Measurements from ENCODE around the gene ABI3BP. TPM values are rescaled to one million over a fixed set of nuclear protein-coding genes. Genes with fewer than 3 reads are reported as not detected.
"Not testable (repeated sequence)": the region's sequence is repeated elsewhere in the genome, so short reads cannot be mapped to it uniquely, and the experiment has no call there.

Gene ABI3BP
- total RNA-seq, 1 donor from 2014 or later, result not detected

GRCh38 chr3:100956276-100956675 lies 36.9 kb downstream of the ABI3BP start:
- Mint-ChIP-seq H3K4me1 (no peaks in the 10 kb centered on the region), H3K36me3 (ENCODE audit: low read depth) (no peaks in the 10 kb centered on the region), H3K4me3 (no peak overlapping the region), H3K27ac (ENCODE audit: unreplicated experiment) (no peak overlapping the region), H3K27me3 (ENCODE audit: low read depth) (peaks cover 2% of the 10 kb centered on the region), H3K9me3 (peaks cover 3% of the 10 kb centered on the region)
- no peak for DNase-seq (ENCODE audit: low read depth, low spot score)
- TF ChIP-seq CTCF (conservative IDR thresholded peaks at IDR 0.05), result no peak

GRCh38 chr3:100954990-100955389 lies 38.2 kb downstream of the ABI3BP start:
- Mint-ChIP-seq H3K4me1 (no peaks in the 10 kb centered on the region), H3K27me3 (ENCODE audit: low read depth) (peaks cover 2% of the 10 kb centered on the region), H3K9me3 (no peaks in the 10 kb centered on the region), H3K27ac (ENCODE audit: unreplicated experiment) (no peak overlapping the region), H3K4me3 (no peak overlapping the region), H3K36me3 (ENCODE audit: low read depth) (no peaks in the 10 kb centered on the region)
- TF ChIP-seq CTCF (conservative IDR thresholded peaks at IDR 0.05), result no peak
- DNase-seq (ENCODE audit: low read depth, low spot score), result no peak

GRCh38 chr3:100954199-100954935 lies 38.9 kb downstream of the ABI3BP start:
- Mint-ChIP-seq H3K4me3 (no peak overlapping the region), H3K9me3 (no peaks in the 10 kb centered on the region), H3K27ac (ENCODE audit: unreplicated experiment) (no peak overlapping the region), H3K4me1 (no peaks in the 10 kb centered on the region), H3K36me3 (ENCODE audit: low read depth) (no peaks in the 10 kb centered on the region), H3K27me3 (ENCODE audit: low read depth) (peaks cover 2% of the 10 kb centered on the region)
- no peak for TF ChIP-seq CTCF (conservative IDR thresholded peaks at IDR 0.05)
- DNase-seq (ENCODE audit: low read depth, low spot score), result no peak

- H3K27ac Mint-ChIP-seq (ENCODE audit: unreplicated experiment), result no peak overlapping the region
These were observed 40.1 kb downstream of the ABI3BP start for GRCh38 chr3:100953103-100953502.

GRCh38 chr3:100947119-100947518 lies 46.1 kb downstream of the ABI3BP start:
- H3K4me1 Mint-ChIP-seq, result no peaks in the 10 kb centered on the region
- H3K27me3 Mint-ChIP-seq (ENCODE audit: low read depth), result peaks cover 3% of the 10 kb centered on the region
- TF ChIP-seq CTCF (conservative IDR thresholded peaks at IDR 0.05), result no peak
- no peaks in the 10 kb centered on the region for H3K36me3 Mint-ChIP-seq (ENCODE audit: low read depth)
- H3K27ac Mint-ChIP-seq (ENCODE audit: unreplicated experiment), result no peak overlapping the region
- no peak overlapping the region for H3K4me3 Mint-ChIP-seq
- no peaks in the 10 kb centered on the region for H3K9me3 Mint-ChIP-seq
- no peak for DNase-seq (ENCODE audit: low read depth, low spot score)

More at GRCh38 chr3:100953103-100953502, 40.1 kb downstream of the ABI3BP start:
- no peak for DNase-seq (ENCODE audit: low read depth, low spot score)
- H3K4me3 Mint-ChIP-seq, result no peak overlapping the region
- no peaks in the 10 kb centered on the region for H3K4me1 Mint-ChIP-seq
- TF ChIP-seq CTCF (conservative IDR thresholded peaks at IDR 0.05), result no peak
- no peaks in the 10 kb centered on the region for H3K9me3 Mint-ChIP-seq
- peaks cover 2% of the 10 kb centered on the region for H3K27me3 Mint-ChIP-seq (ENCODE audit: low read depth)
- H3K36me3 Mint-ChIP-seq (ENCODE audit: low read depth), result no peaks in the 10 kb centered on the region

GRCh38 chr3:100946096-100946495 lies 47.1 kb downstream of the ABI3BP start:
- not testable (repeated sequence) for H3K36me3 Mint-ChIP-seq (ENCODE audit: low read depth); H3K4me1 Mint-ChIP-seq; H3K27ac Mint-ChIP-seq (ENCODE audit: unreplicated experiment); H3K4me3 Mint-ChIP-seq; DNase-seq (ENCODE audit: low read depth, low spot score); H3K9me3 Mint-ChIP-seq; H3K27me3 Mint-ChIP-seq (ENCODE audit: low read depth)

Measured in neural crest cell (in vitro differentiated cells).